ENCODE results near the gene TAS1R2. TPM values are rescaled to one million over a fixed set of nuclear protein-coding genes. Genes with fewer than 3 reads are reported as not detected.

TAS1R2 gene
- total and polyA plus RNA-seq, 7 donors = not detected

- H3K4me3 ChIP-seq = no peak overlapping the region
- no peaks in the 10 kb centered on the region for H3K27me3 ChIP-seq (ENCODE audit: insufficient read depth in 3 of 3, low read length in 2 of 3)
- intact Hi-C loops (cut with DNase I) = no loop called here
- no peak for TF ChIP-seq CTCF (IDR thresholded peaks at IDR 0.05)
- H3K36me3 ChIP-seq (ENCODE audit: insufficient read depth in 1 of 2, low read depth in 1 of 2) = no peaks in the 10 kb centered on the region
- H3K9me3 ChIP-seq = no peaks in the 10 kb centered on the region
- H3K4me1 ChIP-seq = no peaks in the 10 kb centered on the region
- 72 to 82% (median 80%) methylated on average over 8 of the region's 8 CpGs for WGBS, 3 donors
- no peak for DNase-seq
- no peak overlapping the region for H3K27ac ChIP-seq
- ATAC-seq = no peak
Measured at GRCh38 chr1:18861590-18861989, 2.1 kb upstream of the TAS1R2 start.

GRCh38 chr1:18861082-18861481 is 1.6 kb upstream of the TAS1R2 start:
- TF ChIP-seq CTCF (IDR thresholded peaks at IDR 0.05) = no peak
- Histone ChIP-seq H3K36me3 (ENCODE audit: insufficient read depth in 1 of 2, low read depth in 1 of 2) (no peaks in the 10 kb centered on the region), H3K9me3 (no peaks in the 10 kb centered on the region), H3K27me3 (ENCODE audit: insufficient read depth in 3 of 3, low read length in 2 of 3) (no peaks in the 10 kb centered on the region), H3K4me3 (no peak overlapping the region), H3K27ac (no peak overlapping the region), H3K4me1 (no peaks in the 10 kb centered on the region)
- intact Hi-C loops (cut with DNase I) = no loop called here
- no peak for DNase-seq
- WGBS, 3 donors = 71 to 80% (median 73%) methylated on average over 9 of the region's 9 CpGs
- ATAC-seq = no peak

- no peaks in the 10 kb centered on the region for H3K4me1 ChIP-seq
- no peaks in the 10 kb centered on the region for H3K27me3 ChIP-seq (ENCODE audit: insufficient read depth in 3 of 3, low read length in 2 of 3)
- H3K36me3 ChIP-seq (ENCODE audit: insufficient read depth in 1 of 2, low read depth in 1 of 2) = no peaks in the 10 kb centered on the region
- H3K4me3 ChIP-seq = no peak overlapping the region
- intact Hi-C loops (cut with DNase I) = no loop called here
- ATAC-seq (no peak), DNase-seq (no peak)
- WGBS, 3 donors = 93 to 96% (median 94%) methylated on average over 7 of the region's 7 CpGs
- TF ChIP-seq CTCF (IDR thresholded peaks at IDR 0.05) = no peak
- H3K27ac ChIP-seq = no peak overlapping the region
- H3K9me3 ChIP-seq = no peaks in the 10 kb centered on the region
Measured at GRCh38 chr1:18858070-18858688, 1.3 kb downstream of the TAS1R2 start.

- WGBS, 3 donors = 98 to 100% (median 98%) methylated on average over 1 of the region's 1 CpG
- Histone ChIP-seq H3K36me3 (ENCODE audit: insufficient read depth in 1 of 2, low read depth in 1 of 2) (no peaks in the 10 kb centered on the region), H3K9me3 (no peaks in the 10 kb centered on the region), H3K27ac (no peak overlapping the region), H3K4me3 (no peak overlapping the region), H3K27me3 (ENCODE audit: insufficient read depth in 3 of 3, low read length in 2 of 3) (peaks cover 0 to 6% (median 0%) of the 10 kb centered on the region in 3 donors), H3K4me1 (no peaks in the 10 kb centered on the region)
- ATAC-seq = no peak
- DNase-seq = no peak
- intact Hi-C loops (cut with DNase I) = no loop called here
- TF ChIP-seq CTCF (IDR thresholded peaks at IDR 0.05) = no peak
Measured at GRCh38 chr1:18856435-18856834, 3.0 kb downstream of the TAS1R2 start.

GRCh38 chr1:18855573-18855972 is 3.9 kb downstream of the TAS1R2 start:
- ATAC-seq = no peak
- 58 to 66% (median 65%) methylated on average over 6 of the region's 6 CpGs for WGBS, 3 donors
- no peak overlapping the region for H3K27ac ChIP-seq
- H3K9me3 ChIP-seq = no peaks in the 10 kb centered on the region
- peaks cover 0 to 6% (median 2%) of the 10 kb centered on the region in 3 donors for H3K27me3 ChIP-seq (ENCODE audit: insufficient read depth in 3 of 3, low read length in 2 of 3)
- H3K4me1 ChIP-seq = no peaks in the 10 kb centered on the region
- no peak overlapping the region for H3K4me3 ChIP-seq
- intact Hi-C loops (cut with DNase I) = no loop called here
- no peak for TF ChIP-seq CTCF (IDR thresholded peaks at IDR 0.05)
- no peaks in the 10 kb centered on the region for H3K36me3 ChIP-seq (ENCODE audit: insufficient read depth in 1 of 2, low read depth in 1 of 2)
- DNase-seq = no peak

Measured in psoas muscle (tissue), 8 donors.